T-helper 2 cell treated with Interferon-gamma antibody and Interleukin-4, amounts not matched to agents 100 ng/mL and 5 ng/mL, for 36 hours (primary cell): ENCODE results near the gene EPHA8. TPM values are rescaled to one million over a fixed set of nuclear protein-coding genes. Genes with fewer than 3 reads are reported as not detected.

Experiments used
- intact Hi-C: fragments of 100-400 bp; cut with micrococcal nuclease; formaldehyde crosslinking; loops from one replicate; pipeline ENCODE4 v1.15.1; 2023
- total RNA-seq: library from RNA; stranded (reverse); gene quantifications from 2 replicates; pipeline ENCODE4 v1.2.3, GENCODE V29; 2022

Gene EPHA8
- total RNA-seq, 1 donor from 2014 or later: not detected

DNA sequence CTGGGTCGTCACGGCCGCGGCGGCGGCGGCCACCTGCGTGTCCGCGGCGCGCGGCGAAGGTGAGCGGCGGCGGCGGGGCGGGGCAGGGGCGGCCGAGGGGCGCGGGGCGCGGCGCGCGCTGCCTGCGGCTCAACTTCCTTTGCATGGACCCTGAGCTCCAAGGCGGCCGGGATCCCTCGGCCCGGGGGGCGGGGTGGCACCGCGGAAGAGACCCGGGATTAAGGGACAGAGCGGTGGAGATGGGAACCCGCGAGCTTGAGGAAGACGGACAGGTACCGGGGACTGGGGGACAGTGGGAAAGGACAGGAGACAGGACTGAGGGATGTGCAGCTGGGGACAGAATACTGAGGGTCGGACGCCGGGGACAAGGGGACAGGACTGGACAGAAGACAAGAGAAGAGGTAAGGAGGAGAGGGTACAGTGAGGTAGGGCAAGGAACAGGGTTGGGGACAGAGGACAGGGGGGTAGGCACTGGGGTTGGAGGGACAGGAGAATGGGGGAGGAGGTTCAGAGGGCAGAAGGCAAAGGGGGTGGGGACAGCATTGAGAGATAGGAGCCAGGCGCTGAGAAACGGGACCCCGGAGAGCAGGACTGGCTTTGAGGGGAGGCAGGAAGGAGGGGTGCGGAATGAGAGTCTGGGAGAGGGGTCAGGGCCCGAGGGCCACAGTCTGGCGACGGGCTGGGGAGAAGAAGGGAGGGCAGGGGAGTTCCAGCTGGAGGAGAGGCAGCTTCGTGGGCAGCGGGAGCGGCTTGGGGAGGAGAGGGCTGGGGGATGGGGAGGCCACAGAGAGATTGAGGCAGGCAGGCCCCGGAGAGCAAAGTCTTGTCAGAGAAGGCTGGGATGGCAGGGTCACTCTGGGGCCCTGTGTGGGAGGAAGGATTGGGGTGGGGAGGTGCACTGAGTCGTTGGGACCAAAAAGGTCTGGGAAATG, 648 bp downstream of the EPHA8 start:
- intact Hi-C loops: no loop called here

DNA sequence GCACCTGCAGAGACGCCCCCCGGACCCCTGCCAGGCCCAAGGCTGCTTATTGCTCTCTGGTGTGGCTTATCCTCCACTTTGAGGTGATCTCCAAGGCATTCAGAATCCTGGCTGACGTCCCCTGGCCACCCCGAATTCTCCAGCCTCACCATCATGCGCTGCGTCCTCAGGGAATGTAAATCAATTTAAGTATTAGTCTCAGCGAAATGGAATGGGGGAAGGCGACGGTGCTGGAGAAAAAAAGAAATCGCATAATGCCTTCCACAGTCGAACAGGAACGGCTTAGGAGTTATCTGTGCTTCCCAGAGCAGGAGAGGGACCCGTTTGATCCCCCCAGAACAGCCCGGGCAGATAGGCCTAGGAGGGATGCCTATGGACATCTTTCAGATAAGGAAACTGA, 2.9 kb downstream of the EPHA8 start:
- intact Hi-C loops: no loop called here

DNA sequence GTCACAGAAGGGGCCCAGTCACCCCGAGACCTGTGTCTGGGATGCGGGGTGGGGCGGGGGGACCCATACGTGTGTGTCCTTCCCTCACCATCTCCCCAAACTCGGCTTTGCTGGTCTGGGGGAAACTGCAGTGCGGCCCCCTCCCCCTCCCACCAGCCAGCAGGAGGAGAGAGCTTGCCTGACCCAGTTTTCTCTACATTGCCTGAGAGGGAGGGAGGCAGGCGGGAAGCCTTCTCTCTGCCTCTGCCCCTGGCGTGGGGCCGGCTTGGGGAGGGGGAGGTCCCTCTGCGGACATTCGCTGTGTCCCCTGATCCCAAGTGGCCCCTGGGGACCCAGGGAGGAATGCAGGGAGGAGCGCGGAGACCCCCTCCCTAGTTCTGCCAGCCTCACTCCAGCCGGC, 3.9 kb downstream of the EPHA8 start:
- intact Hi-C loops: no loop called here

DNA sequence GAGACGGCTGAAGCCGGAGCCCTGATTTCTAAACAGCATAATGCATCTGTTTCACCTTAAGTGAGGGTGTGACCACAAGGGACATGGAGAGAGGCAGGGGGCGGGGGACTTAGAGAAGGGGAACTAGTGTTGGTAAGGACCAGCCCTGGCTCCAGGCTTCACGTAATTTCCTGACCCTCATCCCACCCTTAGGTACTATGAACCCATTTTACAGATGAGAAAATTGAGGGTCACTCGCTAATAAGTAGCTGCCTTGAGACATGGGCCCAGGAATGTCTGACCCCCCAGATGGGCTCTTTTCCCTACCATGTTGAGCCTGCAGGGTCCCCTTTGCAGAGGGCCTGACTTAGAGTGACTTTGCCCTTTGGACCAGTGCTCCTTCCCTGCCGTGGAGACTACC, 4.7 kb downstream of the EPHA8 start:
- intact Hi-C loops: no loop called here

DNA sequence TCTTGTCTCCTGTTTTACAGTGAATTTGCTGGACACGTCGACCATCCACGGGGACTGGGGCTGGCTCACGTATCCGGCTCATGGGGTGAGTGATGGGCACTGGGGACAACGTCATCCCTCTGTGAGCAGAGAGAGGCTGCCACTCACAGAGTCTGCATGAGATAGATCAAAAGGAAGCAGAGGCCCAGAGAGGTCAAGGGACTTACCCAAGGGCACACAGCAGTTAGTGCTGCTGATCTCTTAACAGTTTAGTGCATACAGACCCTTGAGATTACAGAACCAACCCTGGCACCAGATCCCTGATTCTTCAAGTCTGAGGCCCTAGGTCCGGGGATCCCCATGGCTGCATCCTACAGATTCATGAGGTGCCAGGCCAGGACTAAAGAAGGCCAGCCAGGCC, 6.0 kb downstream of the EPHA8 start:
- intact Hi-C loops: no loop called here

DNA sequence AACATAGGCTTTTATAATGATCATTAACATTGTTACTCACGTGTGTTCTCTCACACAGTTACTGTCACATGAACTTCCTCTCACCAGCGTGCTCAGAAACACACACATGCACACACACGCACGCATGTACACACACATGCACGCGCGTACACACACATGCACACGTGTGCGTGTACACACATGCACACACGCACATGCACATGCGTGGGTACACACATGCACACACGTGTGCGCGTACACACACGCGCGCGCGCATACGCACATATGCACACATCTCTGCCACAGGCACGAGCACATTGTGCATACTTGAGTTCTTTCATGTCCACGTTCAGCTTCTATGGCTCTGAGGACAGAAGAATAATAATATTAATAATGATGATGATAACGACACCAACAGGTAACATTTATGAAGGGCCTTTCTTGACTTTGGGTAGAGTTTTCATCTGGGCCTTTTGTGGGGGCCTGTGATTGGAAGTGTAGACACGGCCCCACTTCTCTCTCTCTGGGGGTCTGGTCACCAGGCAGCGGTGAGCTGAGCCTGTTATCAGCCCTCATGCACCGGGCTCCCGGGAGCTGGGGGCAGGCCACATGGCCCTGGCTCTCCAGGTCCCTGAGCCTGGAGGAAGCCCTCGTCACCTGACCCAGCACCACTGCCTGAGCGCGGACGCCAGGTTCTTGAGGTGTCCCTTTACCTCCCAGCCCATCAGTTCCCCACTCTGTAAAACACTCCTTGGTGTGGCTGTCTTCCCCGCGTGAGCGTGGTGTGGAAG, 7.0 kb downstream of the EPHA8 start:
- intact Hi-C loops: no loop called here

DNA sequence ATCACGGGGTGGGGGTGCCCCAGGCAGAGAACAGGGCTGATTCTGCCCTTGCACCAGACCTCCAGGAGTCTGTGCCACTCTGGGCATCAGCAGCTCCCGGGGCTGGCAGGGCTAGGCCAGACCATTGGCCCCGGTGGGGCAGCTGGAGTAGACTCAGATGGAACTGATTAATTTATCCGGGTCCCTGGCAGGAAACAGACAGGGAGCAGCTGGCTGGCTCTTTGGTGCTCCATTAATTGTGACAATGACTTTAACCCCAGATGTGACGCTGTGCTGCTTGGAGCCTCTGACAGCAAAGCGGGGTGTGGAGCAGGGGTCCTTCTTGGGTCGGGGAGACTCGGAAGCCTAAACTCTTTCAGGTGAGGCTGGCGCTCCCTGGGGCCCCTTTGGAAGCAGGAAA, 9.5 kb downstream of the EPHA8 start:
- intact Hi-C loops: no loop called here

DNA sequence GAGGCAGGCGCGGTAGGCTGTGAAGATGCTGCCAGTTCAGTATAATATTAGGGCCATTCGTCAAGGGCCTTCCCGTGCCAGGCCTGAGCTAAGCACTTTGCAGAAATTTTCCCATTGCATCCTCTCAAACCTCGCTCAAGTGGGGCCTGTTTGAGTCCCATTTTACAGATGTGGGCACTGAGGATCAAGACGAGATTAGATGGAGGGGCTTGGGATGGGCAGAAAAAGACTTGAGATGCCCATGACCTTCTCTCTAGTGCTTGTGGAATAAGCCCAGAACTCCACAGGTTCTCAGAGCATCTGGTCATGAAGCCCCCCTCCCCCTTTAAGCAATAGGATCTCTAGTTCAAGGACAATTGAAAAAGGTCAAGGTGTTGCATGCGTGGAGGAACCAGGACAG, 9.9 kb downstream of the EPHA8 start:
- intact Hi-C loops: no loop called here

DNA sequence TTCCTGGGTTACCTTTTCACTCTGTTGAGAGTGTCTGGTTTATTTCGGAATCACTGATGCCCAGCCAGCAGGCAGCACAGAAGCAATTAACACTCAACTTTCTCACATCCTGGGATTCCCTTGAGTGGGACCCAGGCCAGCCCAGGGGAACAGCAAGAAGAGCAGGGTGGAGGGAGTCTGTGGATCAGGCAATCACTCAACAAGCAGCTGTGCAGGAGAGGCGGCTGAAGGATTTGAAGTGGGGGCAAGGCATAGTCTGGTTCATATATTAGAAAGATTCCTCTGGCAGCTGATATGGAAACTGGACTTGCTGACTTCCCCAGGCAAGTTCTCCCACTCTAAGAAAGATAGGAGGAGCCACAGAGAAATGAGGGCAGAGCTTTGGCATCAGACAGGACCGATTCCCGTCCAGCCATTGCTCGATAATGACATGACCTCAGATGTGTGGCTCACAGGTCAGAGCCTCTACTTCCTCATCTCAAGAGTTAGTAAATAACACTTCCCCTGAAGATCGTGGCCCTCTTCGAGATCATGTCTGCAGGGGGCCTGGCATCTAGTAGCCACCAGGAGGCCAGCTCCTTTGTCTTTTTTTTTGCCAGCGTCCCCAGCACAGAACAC, 12.4 kb downstream of the EPHA8 start:
- intact Hi-C loops: no loop called here

DNA sequence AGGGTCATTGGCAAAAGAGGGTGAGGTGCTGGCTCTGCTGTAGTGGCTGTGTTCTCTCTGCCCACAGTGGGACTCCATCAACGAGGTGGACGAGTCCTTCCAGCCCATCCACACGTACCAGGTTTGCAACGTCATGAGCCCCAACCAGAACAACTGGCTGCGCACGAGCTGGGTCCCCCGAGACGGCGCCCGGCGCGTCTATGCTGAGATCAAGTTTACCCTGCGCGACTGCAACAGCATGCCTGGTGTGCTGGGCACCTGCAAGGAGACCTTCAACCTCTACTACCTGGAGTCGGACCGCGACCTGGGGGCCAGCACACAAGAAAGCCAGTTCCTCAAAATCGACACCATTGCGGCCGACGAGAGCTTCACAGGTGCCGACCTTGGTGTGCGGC, 12.9 kb downstream of the EPHA8 start:
- intact Hi-C loops: no loop called here

DNA sequence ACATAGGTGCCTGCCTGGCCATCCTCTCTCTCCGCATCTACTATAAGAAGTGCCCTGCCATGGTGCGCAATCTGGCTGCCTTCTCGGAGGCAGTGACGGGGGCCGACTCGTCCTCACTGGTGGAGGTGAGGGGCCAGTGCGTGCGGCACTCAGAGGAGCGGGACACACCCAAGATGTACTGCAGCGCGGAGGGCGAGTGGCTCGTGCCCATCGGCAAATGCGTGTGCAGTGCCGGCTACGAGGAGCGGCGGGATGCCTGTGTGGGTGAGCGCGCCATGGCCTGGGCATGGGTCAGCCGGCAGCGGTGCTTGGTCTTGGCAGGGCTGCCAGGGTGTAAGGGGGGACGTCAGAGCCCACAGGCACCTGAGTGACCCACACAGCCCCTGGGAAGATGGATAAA, 13.3 kb downstream of the EPHA8 start:
- intact Hi-C loops: no loop called here

DNA sequence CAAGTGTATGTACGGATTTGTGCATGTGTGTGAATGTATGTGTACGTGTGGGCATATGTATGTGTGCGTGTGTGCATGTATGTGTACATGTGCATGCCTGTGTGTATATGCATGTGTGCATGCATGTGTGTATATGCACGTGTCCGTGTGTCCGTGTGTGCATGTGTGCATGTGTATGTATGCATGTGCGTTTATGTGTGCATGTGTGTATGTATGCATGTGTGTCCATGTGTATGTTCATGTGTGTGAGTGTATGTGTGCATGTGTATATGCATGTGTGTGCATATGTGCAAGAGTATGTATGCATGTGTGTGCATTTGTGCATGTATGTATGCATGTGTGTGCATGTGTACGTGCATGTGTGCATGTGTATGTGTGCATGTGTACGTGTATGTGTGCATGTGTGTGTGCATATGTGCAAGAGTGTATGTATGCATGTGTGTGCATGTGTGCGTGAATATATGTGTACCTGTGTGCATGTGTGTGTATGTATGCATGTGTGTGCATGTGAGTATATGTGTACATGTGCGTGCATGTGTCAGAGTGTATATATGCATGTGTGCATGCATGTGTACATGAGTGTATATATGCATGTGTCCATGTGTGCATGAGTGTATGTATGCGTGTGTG, 15.6 kb downstream of the EPHA8 start:
- intact Hi-C loops: no loop called here

DNA sequence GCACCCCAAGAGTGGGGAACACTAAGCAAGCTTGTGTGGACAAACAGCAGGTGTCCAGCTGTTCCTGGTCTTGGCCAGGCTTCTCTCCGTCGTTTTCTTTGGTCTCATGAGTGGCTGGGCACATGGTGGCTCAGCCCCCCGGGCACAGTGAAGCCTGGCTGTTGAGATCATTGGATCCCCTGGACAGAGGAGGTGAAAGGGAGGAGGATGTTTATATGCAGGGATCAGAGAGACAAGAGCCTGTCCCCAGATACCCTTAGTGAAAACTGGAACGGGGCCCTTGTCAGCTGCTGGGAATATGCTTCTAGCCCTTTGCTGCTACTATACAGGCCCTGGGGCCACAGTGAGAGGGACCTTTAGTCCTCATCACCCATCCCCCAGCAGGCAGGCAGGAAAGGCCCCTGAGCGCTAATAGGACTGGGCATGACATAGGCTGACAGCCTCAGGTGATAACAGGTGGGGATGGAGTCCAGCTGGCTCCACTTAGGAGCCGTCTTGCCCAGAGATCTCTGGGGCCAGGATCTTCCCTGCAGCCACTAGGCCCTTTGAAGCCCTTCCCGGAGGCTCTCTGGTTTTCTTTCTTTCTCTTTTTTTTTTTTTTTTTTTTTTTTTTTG, 16.4 kb downstream of the EPHA8 start:
- intact Hi-C loops: no loop called here

DNA sequence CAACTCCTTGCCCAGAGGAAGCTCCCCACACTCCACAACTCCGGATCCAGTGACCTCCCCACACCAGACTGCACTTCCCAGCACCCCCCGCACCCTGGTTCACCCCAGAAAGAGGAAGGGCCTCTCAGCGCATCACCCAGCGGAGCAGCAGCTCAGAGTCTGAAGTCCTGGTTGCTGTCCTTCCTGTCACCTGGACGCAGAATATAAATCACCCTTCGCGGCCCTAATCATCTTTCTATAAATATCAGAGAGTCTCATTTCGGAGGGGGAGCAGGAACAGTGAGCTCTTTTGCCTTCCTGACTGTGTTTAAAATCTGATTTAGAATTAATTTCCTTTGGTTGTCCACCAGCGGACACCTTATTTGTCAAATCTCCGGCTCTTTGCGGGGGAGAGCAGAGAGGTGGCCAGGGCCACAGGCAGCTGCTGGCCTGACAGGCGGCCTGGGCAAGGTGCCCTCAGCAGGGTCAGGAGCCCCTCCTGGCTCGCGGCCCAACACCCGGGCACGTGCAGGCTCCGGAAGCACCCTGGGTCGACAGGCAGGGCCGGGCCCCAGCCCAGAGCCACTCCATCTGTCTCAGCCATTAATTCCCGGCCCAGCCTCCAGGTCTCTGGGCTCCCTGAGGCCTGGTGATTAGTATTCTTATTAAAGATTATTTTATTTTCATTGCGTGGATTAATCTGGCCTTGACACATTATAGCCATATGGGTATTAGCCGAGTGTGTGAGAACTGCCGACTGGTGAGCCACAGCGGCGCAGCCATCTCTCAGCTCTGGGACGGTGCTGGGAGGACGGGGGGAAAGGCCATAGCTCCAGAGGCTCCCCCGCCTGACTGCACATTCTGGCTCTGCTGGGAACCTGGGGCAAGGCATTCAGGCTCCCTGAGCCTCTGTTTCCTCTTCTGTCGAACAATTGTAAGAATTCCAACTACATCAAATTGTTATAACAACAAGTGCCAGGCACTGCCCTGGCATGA, 19.7 kb downstream of the EPHA8 start:
- intact Hi-C loops: no loop called here

DNA sequence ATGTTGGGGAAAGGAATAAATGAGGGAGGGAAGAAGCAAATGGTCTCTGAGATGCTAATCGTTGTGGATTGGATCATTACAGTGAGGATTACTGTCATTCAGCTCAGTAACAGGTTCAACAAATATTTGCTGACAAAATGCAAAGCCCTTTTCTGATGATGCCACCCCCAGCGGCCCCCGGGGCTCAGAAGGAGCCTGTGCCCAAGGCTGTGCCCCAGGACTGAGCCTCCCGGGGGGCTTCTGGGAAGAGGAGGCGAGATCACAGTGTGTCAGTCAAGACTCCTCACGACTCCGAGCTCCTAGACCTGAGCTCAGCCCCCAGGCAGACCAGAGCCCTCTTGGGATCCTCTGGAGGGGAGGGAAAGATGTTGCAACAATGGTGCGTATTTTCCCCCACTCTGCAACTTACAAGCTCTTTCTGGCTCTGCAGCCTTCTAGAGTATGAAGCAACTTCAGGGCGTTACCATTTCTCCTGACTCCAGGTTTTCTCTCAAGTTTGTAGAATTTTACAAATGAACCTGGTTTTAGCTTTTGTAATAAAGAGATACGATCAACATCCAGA, 20.8 kb downstream of the EPHA8 start:
- intact Hi-C loops: no loop called here

DNA sequence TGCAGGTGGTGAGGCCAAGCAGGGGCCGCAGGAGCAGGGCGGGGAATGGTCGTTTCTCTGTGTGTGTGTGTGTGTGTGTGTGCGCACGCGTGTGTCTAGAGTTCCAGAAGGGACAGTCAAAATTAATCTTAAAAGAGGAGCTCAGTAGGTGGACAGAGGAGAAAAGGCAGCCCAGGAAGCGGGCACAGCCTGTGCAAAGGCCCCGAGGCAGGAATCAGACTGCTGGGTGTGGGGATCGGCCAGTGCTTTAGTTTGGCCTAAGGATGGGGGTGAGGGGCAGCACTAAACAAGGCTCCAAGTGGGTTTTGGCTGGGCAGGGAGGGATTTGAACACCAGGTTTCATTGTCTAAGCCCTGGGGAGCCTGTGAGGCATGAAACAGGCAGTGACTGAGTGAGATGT, 21.7 kb downstream of the EPHA8 start:
- intact Hi-C loops: no loop called here

DNA sequence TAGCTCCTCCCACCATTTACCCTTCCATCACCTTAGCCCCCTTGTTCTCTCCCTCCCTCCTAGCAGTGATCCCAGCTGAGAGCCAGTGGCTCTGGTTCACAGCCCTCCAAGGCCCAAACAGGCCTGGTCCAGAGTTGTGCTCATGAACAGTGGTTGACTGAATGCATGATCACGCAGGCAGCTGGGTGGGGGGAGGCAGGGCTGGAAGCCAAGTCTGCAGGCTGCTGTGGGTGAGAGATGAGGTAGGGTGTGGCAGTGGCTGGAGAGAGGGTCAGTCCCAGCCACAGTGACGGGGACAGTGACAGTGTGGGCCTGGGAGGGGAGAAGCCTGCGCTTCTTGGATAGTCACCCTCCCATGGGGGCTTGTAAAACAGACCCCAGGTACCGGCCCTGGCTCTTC, 22.2 kb downstream of the EPHA8 start:
- intact Hi-C loops: no loop called here

DNA sequence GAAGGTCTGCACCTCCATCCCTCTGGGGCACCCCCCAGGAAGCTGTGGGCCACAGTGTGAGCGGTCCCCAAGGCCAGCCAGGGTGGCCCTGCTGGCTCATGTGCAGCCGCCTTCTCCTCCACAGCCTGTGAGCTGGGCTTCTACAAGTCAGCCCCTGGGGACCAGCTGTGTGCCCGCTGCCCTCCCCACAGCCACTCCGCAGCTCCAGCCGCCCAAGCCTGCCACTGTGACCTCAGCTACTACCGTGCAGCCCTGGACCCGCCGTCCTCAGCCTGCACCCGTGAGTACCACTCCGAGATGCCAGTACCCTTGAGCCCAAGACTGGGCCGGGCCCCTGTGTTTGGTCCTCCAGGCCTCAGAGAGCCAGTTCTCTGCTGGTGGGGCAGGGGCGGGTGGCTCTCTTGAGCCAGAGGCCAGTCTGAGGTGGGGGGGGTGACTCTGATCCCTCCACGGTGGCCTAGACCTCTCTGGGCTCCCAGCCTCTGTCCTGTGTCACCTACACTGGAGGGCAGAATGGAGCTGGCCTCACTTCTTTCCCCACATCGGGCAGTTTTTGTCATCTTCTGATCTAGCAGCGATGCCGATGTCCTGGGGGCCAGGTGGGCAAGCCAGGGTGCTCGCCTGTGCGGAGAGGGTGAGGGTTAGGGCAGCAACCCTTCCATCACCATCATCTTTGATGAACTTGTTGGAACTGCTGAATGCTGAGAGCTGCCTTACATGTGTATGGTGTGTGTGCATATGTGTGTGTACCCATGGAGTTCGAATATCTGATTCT, 23.3 kb downstream of the EPHA8 start:
- intact Hi-C loops: no loop called here

DNA sequence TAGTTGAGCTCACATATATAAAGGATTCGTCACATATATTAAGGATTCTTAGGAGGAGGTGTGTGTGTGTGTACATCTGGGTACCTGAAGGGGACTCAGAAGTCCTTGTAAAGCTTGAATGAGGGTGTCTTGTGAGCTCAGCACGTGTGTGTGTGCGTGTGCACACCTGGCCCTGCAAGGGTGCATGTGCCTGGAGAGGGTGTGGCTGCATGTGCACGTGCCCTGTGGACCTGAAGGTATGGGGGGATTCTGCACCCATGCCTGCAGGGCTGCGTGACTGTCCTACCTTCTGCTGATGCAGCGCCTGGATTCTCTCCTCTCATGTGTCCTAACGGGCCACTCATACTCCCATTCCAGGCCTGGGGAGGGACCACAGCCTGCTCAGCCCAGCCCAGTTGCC, 24.0 kb downstream of the EPHA8 start:
- intact Hi-C loops: no loop called here
